ENCODE data around the gene GRIK3.

DNA sequence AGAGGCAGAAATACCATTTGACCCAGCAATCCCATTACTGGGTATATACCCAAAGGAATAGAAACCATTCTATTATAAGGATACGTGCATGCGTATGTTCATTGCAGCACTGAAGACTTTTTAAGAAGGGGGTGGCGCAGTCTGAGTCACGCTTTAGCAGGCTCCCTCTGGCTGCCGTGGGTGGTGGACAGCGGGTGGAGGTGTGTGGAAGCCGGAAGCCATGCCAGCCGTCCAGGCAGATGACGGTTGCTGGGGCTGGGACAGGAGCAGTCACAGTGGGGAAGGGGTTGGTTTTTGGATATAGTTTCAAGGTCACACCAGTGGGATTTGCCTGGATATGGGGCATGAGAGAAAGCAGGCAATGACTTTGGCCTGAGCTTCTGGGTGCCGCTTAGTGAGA is 270.5 kb downstream of the GRIK3 start:
- TF ChIP-seq, protein P1, sequence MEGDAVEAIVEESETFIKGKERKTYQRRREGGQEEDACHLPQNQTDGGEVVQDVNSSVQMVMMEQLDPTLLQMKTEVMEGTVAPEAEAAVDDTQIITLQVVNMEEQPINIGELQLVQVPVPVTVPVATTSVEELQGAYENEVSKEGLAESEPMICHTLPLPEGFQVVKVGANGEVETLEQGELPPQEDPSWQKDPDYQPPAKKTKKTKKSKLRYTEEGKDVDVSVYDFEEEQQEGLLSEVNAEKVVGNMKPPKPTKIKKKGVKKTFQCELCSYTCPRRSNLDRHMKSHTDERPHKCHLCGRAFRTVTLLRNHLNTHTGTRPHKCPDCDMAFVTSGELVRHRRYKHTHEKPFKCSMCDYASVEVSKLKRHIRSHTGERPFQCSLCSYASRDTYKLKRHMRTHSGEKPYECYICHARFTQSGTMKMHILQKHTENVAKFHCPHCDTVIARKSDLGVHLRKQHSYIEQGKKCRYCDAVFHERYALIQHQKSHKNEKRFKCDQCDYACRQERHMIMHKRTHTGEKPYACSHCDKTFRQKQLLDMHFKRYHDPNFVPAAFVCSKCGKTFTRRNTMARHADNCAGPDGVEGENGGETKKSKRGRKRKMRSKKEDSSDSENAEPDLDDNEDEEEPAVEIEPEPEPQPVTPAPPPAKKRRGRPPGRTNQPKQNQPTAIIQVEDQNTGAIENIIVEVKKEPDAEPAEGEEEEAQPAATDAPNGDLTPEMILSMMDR (conservative IDR thresholded peaks at IDR 0.05): no peak
- no peak for TF ChIP-seq ZFX (IDR thresholded peaks at IDR 0.05)
